ENCODE data around the gene LSM7. TPM values are rescaled to one million over a fixed set of nuclear protein-coding genes. Genes with fewer than 3 reads are reported as not detected.

LSM7 gene
- total and polyA plus RNA-seq, 2 of the 13 experiments (the other 11 are each of a cell fraction or from before 2014, with no cell fraction given), result 140 to 205 TPM

DNA sequence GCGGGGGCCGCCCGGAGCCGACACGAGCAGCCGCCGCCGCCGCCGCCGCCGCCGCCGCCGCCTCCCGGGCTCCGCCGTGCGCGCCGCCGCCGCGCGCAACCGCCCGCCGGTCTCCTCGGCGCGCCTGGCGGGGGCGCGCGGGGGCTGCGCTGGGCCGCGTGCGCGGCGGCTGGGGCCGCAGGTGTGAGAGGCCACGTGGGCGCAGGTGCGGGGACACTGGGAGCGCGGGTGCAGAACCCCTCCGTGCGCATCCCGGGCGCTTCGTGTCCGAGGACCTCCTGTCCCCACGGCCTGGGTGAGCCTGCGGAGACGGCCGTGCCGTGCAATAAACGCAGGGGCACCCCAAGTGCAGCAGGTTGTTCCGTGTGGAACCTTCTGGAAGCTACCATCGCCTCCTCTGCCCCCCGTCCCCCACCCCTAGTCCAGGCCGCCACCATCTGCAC is 20.3 kb downstream of the LSM7 start, which contains the start of gene LINGO3:
Gene LINGO3, minus strand, starts transcription at position 41 of the 443 bp plus-strand sequence. CDS start 16,378 bp downstream, outside the sequence.
- ATAC-seq, result no peak
- POLR2A ChIA-PET, result no interaction called here
- no peaks in the 10 kb centered on the region for H3K79me2 ChIP-seq (ENCODE audit: insufficient read depth, low read length)
- H3K4me3 ChIP-seq (replicated peaks in 1 of 3; ENCODE audit: insufficient read depth in 1 of 3, low read depth in 2 of 3, low read length in 3 of 3), result peak within 1 kb of the TSS in 1 of 3 experiments; percentile 40; a peak in 2 of 6 replicates
- no TSS peak for BruUV-seq (replicated peaks)
- no peak for FAIRE-seq
- H3K4me1 ChIP-seq (ENCODE audit: insufficient read depth, low read length), result peaks cover 32% of the 10 kb centered on the region
- H3K9ac ChIP-seq (ENCODE audit: insufficient read depth, low read depth, low read length), result no peak within 1 kb of the TSS
- H2AFZ ChIP-seq (ENCODE audit: low read length), result no peak within 1 kb of the TSS
- no CpG with 5 or more reads among the region's 63 CpGs for WGBS (ENCODE audit: low lambda C conversion rate)
- H3K27me3 ChIP-seq (ENCODE audit: control insufficient read depth in 1 of 2, insufficient read depth in 2 of 2, low read length in 2 of 2), result peaks cover 8 to 64% of the 10 kb centered on the region in 2 experiments
- CTCF ChIA-PET (ENCODE audit: low intra/inter-chr PET ratio, low total read pairs), result no interaction called here
- no peak within 1 kb of the TSS for H3K27ac ChIP-seq (ENCODE audit: extremely low read length, insufficient read depth, low read length)
- intact Hi-C loops (cut with micrococcal nuclease; ENCODE audit: unreplicated experiment) (no loop called here), in situ Hi-C loops (cut with HindIII; ENCODE audit: extremely low pct_ligation_motif_present, low pct_unique_long_range_greater_than_20kb) (no loop called here)
- H4K20me1 ChIP-seq (ENCODE audit: insufficient read depth, low read length), result no peaks in the 10 kb centered on the region
- no peaks in the 10 kb centered on the region for H3K36me3 ChIP-seq (replicated peaks in 1 of 2; ENCODE audit: control insufficient read depth in 1 of 2, insufficient read depth in 2 of 2, low read length in 2 of 2)
- peak within 1 kb of the TSS; percentile 62 for H3K4me2 ChIP-seq (ENCODE audit: low read depth, low read length)
- no peaks in the 10 kb centered on the region for H3K9me3 ChIP-seq (ENCODE audit: low read length)
- no peak for DNase-seq (ENCODE audit: low spot score)
- TF ChIP-seq, protein P1, sequence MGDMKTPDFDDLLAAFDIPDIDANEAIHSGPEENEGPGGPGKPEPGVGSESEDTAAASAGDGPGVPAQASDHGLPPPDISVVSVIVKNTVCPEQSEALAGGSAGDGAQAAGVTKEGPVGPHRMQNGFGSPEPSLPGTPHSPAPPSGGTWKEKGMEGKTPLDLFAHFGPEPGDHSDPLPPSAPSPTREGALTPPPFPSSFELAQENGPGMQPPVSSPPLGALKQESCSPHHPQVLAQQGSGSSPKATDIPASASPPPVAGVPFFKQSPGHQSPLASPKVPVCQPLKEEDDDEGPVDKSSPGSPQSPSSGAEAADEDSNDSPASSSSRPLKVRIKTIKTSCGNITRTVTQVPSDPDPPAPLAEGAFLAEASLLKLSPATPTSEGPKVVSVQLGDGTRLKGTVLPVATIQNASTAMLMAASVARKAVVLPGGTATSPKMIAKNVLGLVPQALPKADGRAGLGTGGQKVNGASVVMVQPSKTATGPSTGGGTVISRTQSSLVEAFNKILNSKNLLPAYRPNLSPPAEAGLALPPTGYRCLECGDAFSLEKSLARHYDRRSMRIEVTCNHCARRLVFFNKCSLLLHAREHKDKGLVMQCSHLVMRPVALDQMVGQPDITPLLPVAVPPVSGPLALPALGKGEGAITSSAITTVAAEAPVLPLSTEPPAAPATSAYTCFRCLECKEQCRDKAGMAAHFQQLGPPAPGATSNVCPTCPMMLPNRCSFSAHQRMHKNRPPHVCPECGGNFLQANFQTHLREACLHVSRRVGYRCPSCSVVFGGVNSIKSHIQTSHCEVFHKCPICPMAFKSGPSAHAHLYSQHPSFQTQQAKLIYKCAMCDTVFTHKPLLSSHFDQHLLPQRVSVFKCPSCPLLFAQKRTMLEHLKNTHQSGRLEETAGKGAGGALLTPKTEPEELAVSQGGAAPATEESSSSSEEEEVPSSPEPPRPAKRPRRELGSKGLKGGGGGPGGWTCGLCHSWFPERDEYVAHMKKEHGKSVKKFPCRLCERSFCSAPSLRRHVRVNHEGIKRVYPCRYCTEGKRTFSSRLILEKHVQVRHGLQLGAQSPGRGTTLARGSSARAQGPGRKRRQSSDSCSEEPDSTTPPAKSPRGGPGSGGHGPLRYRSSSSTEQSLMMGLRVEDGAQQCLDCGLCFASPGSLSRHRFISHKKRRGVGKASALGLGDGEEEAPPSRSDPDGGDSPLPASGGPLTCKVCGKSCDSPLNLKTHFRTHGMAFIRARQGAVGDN (CRISPR knock-in tag; IDR thresholded peaks at IDR 0.05), result peak; percentile 44; the same call in 1 of the 2 replicates
- TF ChIP-seq, protein P2, sequence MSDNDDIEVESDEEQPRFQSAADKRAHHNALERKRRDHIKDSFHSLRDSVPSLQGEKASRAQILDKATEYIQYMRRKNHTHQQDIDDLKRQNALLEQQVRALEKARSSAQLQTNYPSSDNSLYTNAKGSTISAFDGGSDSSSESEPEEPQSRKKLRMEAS (IDR thresholded peaks at IDR 0.05), result peak; percentile 32; the same call in 1 of the 2 replicates
- TF ChIP-seq FOSL2 (CRISPR knock-in tag; IDR thresholded peaks at IDR 0.05), result no peak
- TF ChIP-seq, protein P3, sequence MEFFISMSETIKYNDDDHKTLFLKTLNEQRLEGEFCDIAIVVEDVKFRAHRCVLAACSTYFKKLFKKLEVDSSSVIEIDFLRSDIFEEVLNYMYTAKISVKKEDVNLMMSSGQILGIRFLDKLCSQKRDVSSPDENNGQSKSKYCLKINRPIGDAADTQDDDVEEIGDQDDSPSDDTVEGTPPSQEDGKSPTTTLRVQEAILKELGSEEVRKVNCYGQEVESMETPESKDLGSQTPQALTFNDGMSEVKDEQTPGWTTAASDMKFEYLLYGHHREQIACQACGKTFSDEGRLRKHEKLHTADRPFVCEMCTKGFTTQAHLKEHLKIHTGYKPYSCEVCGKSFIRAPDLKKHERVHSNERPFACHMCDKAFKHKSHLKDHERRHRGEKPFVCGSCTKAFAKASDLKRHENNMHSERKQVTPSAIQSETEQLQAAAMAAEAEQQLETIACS (CRISPR knock-in tag; IDR thresholded peaks at IDR 0.05), result peak; percentile 59; the same call in 1 of the 2 replicates

All from HepG2 (cell line).